Heart left ventricle (tissue), 13 donors: ENCODE data around the gene COL11A2.
"Not testable (repeated sequence)": the region's sequence is repeated elsewhere in the genome, so short reads cannot be mapped to it uniquely, and the experiment has no call there.

Source experiments
- POLR2A ChIP-seq, 2 donors: fragments of 450-650 bp; IDR thresholded peaks; one replicate each; pipeline ENCODE4 v1.6.1; 2017; ENCODE audit warnings: antibody characterized with exemption in 2 of 2, mild to moderate bottlenecking in 2 of 2, moderate library complexity in 2 of 2
- TF ChIP-seq, protein P1 (sequence below), 12 donors: fragments of 200-600 bp; sonication (generic) in 4 of 12; IDR thresholded peaks; one replicate each; pipeline versions ENCODE4 v1.5.0 to v1.8.0; 2018 to 2022; ENCODE audit warnings: antibody characterized with exemption in 12 of 12, mild to moderate bottlenecking in 5 of 12
- donor health status: ischemic (EF 13 %, LVEDD 7.1; RV severe dilation, severe dysfunction).
- donor health status: DM: no; HTN: yes; CAD: no.
- donor health status: DM: no; HTN: no; CAD: no.
- donor health status: ischemic (EF 25% LVEDD 6.9; RV normal size, moderate dysfunction).
- donor health status: ischemic (EF 25% LVEDD 5.7; RV mildly dilated, moderate dysfunction).
- donor health status: ischemic (EF 35%, LVEDD 5.7; RV mildly dilated, moderate dysfunction).
- donor health status: nonischemic (EF 11% LVEDD 7.7; RV severe dilation, severe dysfunction).
- donor health status: DM: yes; HTN: yes; CAD: no.
- donor health status: PGD.
- donor health status: ischemic (EF 29% LVEDD 5.4; RV normal size, mild dysfunction).
- donor health status: nonischemic (EF 23%, LVEDD 6.1; RV moderate dilation, normal function).

DNA sequence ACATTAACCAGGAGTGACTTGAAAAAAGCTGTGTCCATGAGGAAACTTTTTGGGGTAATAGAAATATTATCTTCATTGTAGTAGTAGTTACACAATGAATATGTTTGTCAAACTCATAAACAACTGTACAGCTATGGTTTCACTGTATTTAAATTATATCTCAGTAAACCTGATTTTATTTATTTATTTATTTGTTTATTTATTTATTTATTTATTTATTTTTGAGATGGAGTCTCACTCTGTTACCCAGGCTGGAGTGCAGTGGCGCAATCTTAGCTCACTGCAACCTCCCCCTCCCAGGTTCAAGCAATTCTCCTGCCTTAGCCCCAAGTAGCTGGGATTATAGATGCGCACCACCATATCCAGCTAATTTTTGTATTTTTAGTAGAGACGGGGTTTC, 41.7 kb downstream of the COL11A2 start:
- TF ChIP-seq, protein P1, sequence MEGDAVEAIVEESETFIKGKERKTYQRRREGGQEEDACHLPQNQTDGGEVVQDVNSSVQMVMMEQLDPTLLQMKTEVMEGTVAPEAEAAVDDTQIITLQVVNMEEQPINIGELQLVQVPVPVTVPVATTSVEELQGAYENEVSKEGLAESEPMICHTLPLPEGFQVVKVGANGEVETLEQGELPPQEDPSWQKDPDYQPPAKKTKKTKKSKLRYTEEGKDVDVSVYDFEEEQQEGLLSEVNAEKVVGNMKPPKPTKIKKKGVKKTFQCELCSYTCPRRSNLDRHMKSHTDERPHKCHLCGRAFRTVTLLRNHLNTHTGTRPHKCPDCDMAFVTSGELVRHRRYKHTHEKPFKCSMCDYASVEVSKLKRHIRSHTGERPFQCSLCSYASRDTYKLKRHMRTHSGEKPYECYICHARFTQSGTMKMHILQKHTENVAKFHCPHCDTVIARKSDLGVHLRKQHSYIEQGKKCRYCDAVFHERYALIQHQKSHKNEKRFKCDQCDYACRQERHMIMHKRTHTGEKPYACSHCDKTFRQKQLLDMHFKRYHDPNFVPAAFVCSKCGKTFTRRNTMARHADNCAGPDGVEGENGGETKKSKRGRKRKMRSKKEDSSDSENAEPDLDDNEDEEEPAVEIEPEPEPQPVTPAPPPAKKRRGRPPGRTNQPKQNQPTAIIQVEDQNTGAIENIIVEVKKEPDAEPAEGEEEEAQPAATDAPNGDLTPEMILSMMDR (IDR thresholded peaks at IDR 0.05): not testable (repeated sequence)
- TF ChIP-seq POLR2A (IDR thresholded peaks at IDR 0.05): not testable (repeated sequence)
